GM19452 (cell line): ENCODE results near the gene TAF15.

Experiments used
- ATAC-seq: cut with Tn5 transposase; IDR thresholded peaks from one replicate; pipeline ENCODE4 v1.9.1; 2021; ENCODE audit not compliant: unreplicated experiment

The TAF15 gene

GRCh38 chr17:35895636-35896587 is 86.6 kb downstream of the TAF15 start:
- ATAC-seq: no peak
